SH-SY5Y (cell line): ENCODE data around the gene SUGCT.

ENCODE experiments used
- GATA2 ChIP-seq: IDR thresholded peaks from 2 replicates; pipeline ENCODE4 v1.6.1; 2011; ENCODE audit warnings: mild to moderate bottlenecking, low read depth, low read length
- GATA3 ChIP-seq: IDR thresholded peaks from 2 replicates; pipeline ENCODE4 v1.6.1; 2011; ENCODE audit warnings: low read depth, mild to moderate bottlenecking, low read length, moderate library complexity

DNA sequence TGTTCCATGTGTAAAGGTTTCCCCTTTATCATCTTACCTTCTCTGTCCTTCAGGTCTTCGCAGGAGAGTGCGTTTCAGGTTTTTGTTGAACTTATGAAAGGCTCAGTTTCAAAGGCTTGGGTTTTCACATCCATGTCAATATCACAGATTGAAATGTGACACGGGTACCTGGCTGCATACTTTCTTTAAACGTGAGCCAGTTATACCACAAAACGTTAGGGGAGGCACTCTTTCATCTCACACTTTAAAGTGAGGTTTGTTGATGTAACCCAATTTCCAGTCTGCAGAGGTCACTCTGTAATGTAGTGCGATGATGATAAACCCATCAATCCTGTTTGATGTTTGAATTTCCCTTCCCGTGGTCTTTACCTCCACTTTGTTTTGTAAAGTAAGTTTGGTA, 506.9 kb downstream of the SUGCT start:
- TF ChIP-seq GATA2 (no peak), GATA3 (no peak)
